ENCODE measurements around the gene ATP1B3.

ATP1B3 gene

GRCh38 chr3:141860086-141860669 is 16.3 kb upstream of the ATP1B3 start:
- DNase-seq = no peak
- no peaks in the 10 kb centered on the region for H3K4me1 ChIP-seq (ENCODE audit: control insufficient read depth, insufficient read depth, low read length, poor library complexity, severe bottlenecking)
- H3K9me3 ChIP-seq (ENCODE audit: control insufficient read depth, low read length) = no peaks in the 10 kb centered on the region
- H3K36me3 ChIP-seq (ENCODE audit: control insufficient read depth, insufficient read depth, low read length) = no peaks in the 10 kb centered on the region
- H3K27ac ChIP-seq (ENCODE audit: insufficient read depth, low read length, poor library complexity, severe bottlenecking) = no peak overlapping the region
- no peak overlapping the region for H3K4me3 ChIP-seq (ENCODE audit: insufficient read depth, low read depth, low read length, poor library complexity, severe bottlenecking)
- H3K27me3 ChIP-seq (replicated peaks; ENCODE audit: control insufficient read depth, insufficient read depth, low read length, poor library complexity, severe bottlenecking) = no peaks in the 10 kb centered on the region

- Histone ChIP-seq H3K27me3 (replicated peaks; ENCODE audit: control insufficient read depth, insufficient read depth, low read length, poor library complexity, severe bottlenecking) (no peaks in the 10 kb centered on the region), H3K27ac (ENCODE audit: insufficient read depth, low read length, poor library complexity, severe bottlenecking) (no peak overlapping the region), H3K4me3 (ENCODE audit: insufficient read depth, low read depth, low read length, poor library complexity, severe bottlenecking) (no peak overlapping the region), H3K4me1 (ENCODE audit: control insufficient read depth, insufficient read depth, low read length, poor library complexity, severe bottlenecking) (no peaks in the 10 kb centered on the region), H3K9me3 (ENCODE audit: control insufficient read depth, low read length) (no peaks in the 10 kb centered on the region), H3K36me3 (ENCODE audit: control insufficient read depth, insufficient read depth, low read length) (no peaks in the 10 kb centered on the region)
- DNase-seq = no peak
These were observed 15.5 kb upstream of the ATP1B3 start for GRCh38 chr3:141860766-141861513.

- Histone ChIP-seq H3K4me3 (ENCODE audit: insufficient read depth, low read depth, low read length, poor library complexity, severe bottlenecking) (no peak overlapping the region), H3K4me1 (ENCODE audit: control insufficient read depth, insufficient read depth, low read length, poor library complexity, severe bottlenecking) (no peaks in the 10 kb centered on the region), H3K9me3 (ENCODE audit: control insufficient read depth, low read length) (no peaks in the 10 kb centered on the region), H3K27me3 (replicated peaks; ENCODE audit: control insufficient read depth, insufficient read depth, low read length, poor library complexity, severe bottlenecking) (no peaks in the 10 kb centered on the region), H3K27ac (ENCODE audit: insufficient read depth, low read length, poor library complexity, severe bottlenecking) (no peak overlapping the region), H3K36me3 (ENCODE audit: control insufficient read depth, insufficient read depth, low read length) (no peaks in the 10 kb centered on the region)
- DNase-seq = no peak
These were observed 14.1 kb upstream of the ATP1B3 start for GRCh38 chr3:141862279-141862816.

- no peaks in the 10 kb centered on the region for H3K4me1 ChIP-seq (ENCODE audit: control insufficient read depth, insufficient read depth, low read length, poor library complexity, severe bottlenecking)
- no peaks in the 10 kb centered on the region for H3K36me3 ChIP-seq (ENCODE audit: control insufficient read depth, insufficient read depth, low read length)
- H3K4me3 ChIP-seq (ENCODE audit: insufficient read depth, low read depth, low read length, poor library complexity, severe bottlenecking) = no peak overlapping the region
- no peaks in the 10 kb centered on the region for H3K9me3 ChIP-seq (ENCODE audit: control insufficient read depth, low read length)
- no peak for DNase-seq
- H3K27me3 ChIP-seq (replicated peaks; ENCODE audit: control insufficient read depth, insufficient read depth, low read length, poor library complexity, severe bottlenecking) = no peaks in the 10 kb centered on the region
- no peak overlapping the region for H3K27ac ChIP-seq (ENCODE audit: insufficient read depth, low read length, poor library complexity, severe bottlenecking)
These were observed 13.0 kb upstream of the ATP1B3 start for GRCh38 chr3:141863491-141863890.

- H3K36me3 ChIP-seq (ENCODE audit: control insufficient read depth, insufficient read depth, low read length) = no peaks in the 10 kb centered on the region
- no peaks in the 10 kb centered on the region for H3K27me3 ChIP-seq (replicated peaks; ENCODE audit: control insufficient read depth, insufficient read depth, low read length, poor library complexity, severe bottlenecking)
- H3K9me3 ChIP-seq (ENCODE audit: control insufficient read depth, low read length) = no peaks in the 10 kb centered on the region
- no peak overlapping the region for H3K4me3 ChIP-seq (ENCODE audit: insufficient read depth, low read depth, low read length, poor library complexity, severe bottlenecking)
- DNase-seq = no peak
- no peaks in the 10 kb centered on the region for H3K4me1 ChIP-seq (ENCODE audit: control insufficient read depth, insufficient read depth, low read length, poor library complexity, severe bottlenecking)
- no peak overlapping the region for H3K27ac ChIP-seq (ENCODE audit: insufficient read depth, low read length, poor library complexity, severe bottlenecking)
These were observed 12.0 kb upstream of the ATP1B3 start for GRCh38 chr3:141864281-141864970.

GRCh38 chr3:141865101-141865500 is 11.3 kb upstream of the ATP1B3 start:
- no peaks in the 10 kb centered on the region for H3K27me3 ChIP-seq (replicated peaks; ENCODE audit: control insufficient read depth, insufficient read depth, low read length, poor library complexity, severe bottlenecking)
- no peaks in the 10 kb centered on the region for H3K36me3 ChIP-seq (ENCODE audit: control insufficient read depth, insufficient read depth, low read length)
- H3K4me1 ChIP-seq (ENCODE audit: control insufficient read depth, insufficient read depth, low read length, poor library complexity, severe bottlenecking) = no peaks in the 10 kb centered on the region
- no peaks in the 10 kb centered on the region for H3K9me3 ChIP-seq (ENCODE audit: control insufficient read depth, low read length)
- H3K4me3 ChIP-seq (ENCODE audit: insufficient read depth, low read depth, low read length, poor library complexity, severe bottlenecking) = no peak overlapping the region
- no peak overlapping the region for H3K27ac ChIP-seq (ENCODE audit: insufficient read depth, low read length, poor library complexity, severe bottlenecking)
- no peak for DNase-seq

- no peaks in the 10 kb centered on the region for H3K27me3 ChIP-seq (replicated peaks; ENCODE audit: control insufficient read depth, insufficient read depth, low read length, poor library complexity, severe bottlenecking)
- H3K9me3 ChIP-seq (ENCODE audit: control insufficient read depth, low read length) = no peaks in the 10 kb centered on the region
- peaks cover 1% of the 10 kb centered on the region for H3K4me1 ChIP-seq (ENCODE audit: control insufficient read depth, insufficient read depth, low read length, poor library complexity, severe bottlenecking)
- no peak for DNase-seq
- no peaks in the 10 kb centered on the region for H3K36me3 ChIP-seq (ENCODE audit: control insufficient read depth, insufficient read depth, low read length)
- H3K4me3 ChIP-seq (ENCODE audit: insufficient read depth, low read depth, low read length, poor library complexity, severe bottlenecking) = no peak overlapping the region
- no peak overlapping the region for H3K27ac ChIP-seq (ENCODE audit: insufficient read depth, low read length, poor library complexity, severe bottlenecking)
These were observed 6.3 kb upstream of the ATP1B3 start for GRCh38 chr3:141870091-141870687.

GRCh38 chr3:141875374-141875892 is 1.0 kb upstream of the ATP1B3 start:
- Histone ChIP-seq H3K27ac (ENCODE audit: insufficient read depth, low read length, poor library complexity, severe bottlenecking) (peak overlapping the region; percentile 83), H3K9me3 (ENCODE audit: control insufficient read depth, low read length) (no peaks in the 10 kb centered on the region), H3K36me3 (ENCODE audit: control insufficient read depth, insufficient read depth, low read length) (no peaks in the 10 kb centered on the region), H3K27me3 (replicated peaks; ENCODE audit: control insufficient read depth, insufficient read depth, low read length, poor library complexity, severe bottlenecking) (no peaks in the 10 kb centered on the region), H3K4me1 (ENCODE audit: control insufficient read depth, insufficient read depth, low read length, poor library complexity, severe bottlenecking) (peaks cover 14% of the 10 kb centered on the region), H3K4me3 (ENCODE audit: insufficient read depth, low read depth, low read length, poor library complexity, severe bottlenecking) (peak overlapping the region; percentile 60)
- DNase-seq = peak; percentile 60 to 74 (median 66)

- DNase-seq = peak in 2 of 3 donors; percentile 63 to 71
- H3K9me3 ChIP-seq (ENCODE audit: control insufficient read depth, low read length) = no peaks in the 10 kb centered on the region
- H3K4me3 ChIP-seq (ENCODE audit: insufficient read depth, low read depth, low read length, poor library complexity, severe bottlenecking) = peak overlapping the region; percentile 60
- no peaks in the 10 kb centered on the region for H3K27me3 ChIP-seq (replicated peaks; ENCODE audit: control insufficient read depth, insufficient read depth, low read length, poor library complexity, severe bottlenecking)
- peak overlapping the region; percentile 83 for H3K27ac ChIP-seq (ENCODE audit: insufficient read depth, low read length, poor library complexity, severe bottlenecking)
- H3K4me1 ChIP-seq (ENCODE audit: control insufficient read depth, insufficient read depth, low read length, poor library complexity, severe bottlenecking) = peaks cover 14% of the 10 kb centered on the region
- no peaks in the 10 kb centered on the region for H3K36me3 ChIP-seq (ENCODE audit: control insufficient read depth, insufficient read depth, low read length)
These were observed 506 bp upstream of the ATP1B3 start for GRCh38 chr3:141875893-141876380.
